Activated naive CD8-positive, alpha-beta T cell treated with anti-CD3 and anti-CD28 coated beads for 36 hours (primary cell): Measurements from ENCODE around the gene CC2D2A. TPM values are rescaled to one million over a fixed set of nuclear protein-coding genes. Genes with fewer than 3 reads are reported as not detected.
"Not testable (repeated sequence)": the region's sequence is repeated elsewhere in the genome, so short reads cannot be mapped to it uniquely, and the experiment has no call there.

ENCODE experiments used
- DNase-seq: peaks from one replicate; pipeline ENCODE4 v3.0.0; 2021
- H3K27ac Mint-ChIP-seq: one replicate; pipeline ENCODE4 v1.8.0; 2022; ENCODE audit warnings: mild to moderate bottlenecking, moderate library complexity, mixed read lengths
- H3K27me3 Mint-ChIP-seq: one replicate; pipeline ENCODE4 v1.8.0; 2022; ENCODE audit warnings: mild to moderate bottlenecking, mixed read lengths
- H3K36me3 Mint-ChIP-seq: one replicate; pipeline ENCODE4 v1.8.0; 2021; ENCODE audit warnings: mild to moderate bottlenecking, mixed read lengths
- H3K4me1 Mint-ChIP-seq: one replicate; pipeline ENCODE4 v1.8.0; 2021; ENCODE audit warnings: mixed read lengths
- H3K4me3 Mint-ChIP-seq: one replicate; pipeline ENCODE4 v1.8.0; 2022; ENCODE audit warnings: mild to moderate bottlenecking, moderate library complexity, mixed read lengths
- H3K9me3 Mint-ChIP-seq: one replicate; pipeline ENCODE4 v1.8.0; 2022; ENCODE audit warnings: mixed read lengths
- total RNA-seq, 2 experiments: library from RNA; stranded (reverse); gene quantifications; one replicate each; pipeline ENCODE4 v1.2.3, GENCODE V29; 2021

CC2D2A gene
- total RNA-seq, 2 experiments from 2014 or later, result not detected

DNA sequence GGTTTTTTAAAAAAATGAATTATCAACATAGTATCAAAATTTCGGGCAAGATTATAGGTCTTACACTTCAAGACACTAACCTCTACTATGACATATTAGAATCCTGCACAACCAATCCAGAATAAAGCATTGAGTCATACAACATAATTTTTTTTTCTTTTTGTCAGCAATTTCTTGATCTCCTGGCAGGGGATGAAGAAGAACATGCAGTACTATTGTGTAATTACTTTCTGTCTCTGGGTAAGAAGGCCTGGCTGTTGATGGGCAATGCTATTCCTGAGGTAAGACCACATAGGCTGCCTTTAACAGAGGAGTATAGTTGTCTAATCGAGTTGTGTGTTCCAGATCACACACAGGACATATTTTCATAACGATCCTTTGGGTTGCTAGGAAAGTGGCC lies 118.0 kb downstream of the CC2D2A start:
- Mint-ChIP-seq H3K9me3 (no peaks in the 10 kb centered on the region), H3K4me3 (no peak overlapping the region), H3K4me1 (no peaks in the 10 kb centered on the region)

DNA sequence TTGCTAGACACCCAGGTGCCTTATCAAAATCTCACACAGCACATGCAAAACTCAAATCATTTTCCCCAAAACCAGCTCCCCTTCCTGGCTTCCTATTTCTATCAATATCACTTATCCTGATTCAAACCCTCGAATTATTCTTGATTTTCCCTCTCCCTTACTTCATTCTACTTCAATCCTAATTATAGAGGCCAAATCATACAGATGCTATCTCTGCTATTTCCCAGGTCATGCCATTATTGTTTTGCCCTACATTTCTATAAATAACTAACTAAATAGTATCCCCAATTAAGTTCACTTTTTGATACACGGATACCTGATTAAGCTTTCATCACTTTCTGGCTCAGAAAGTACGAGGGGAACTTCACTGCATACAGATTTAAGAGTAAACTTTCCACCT lies 123.1 kb downstream of the CC2D2A start:
- Mint-ChIP-seq H3K27ac (no peak overlapping the region), H3K4me3 (no peak overlapping the region)

More for the DNA sequence above, 118.0 kb downstream of the CC2D2A start:
- no peak overlapping the region for H3K27ac Mint-ChIP-seq
- DNase-seq, result no peak
- no peaks in the 10 kb centered on the region for H3K27me3 Mint-ChIP-seq
- peaks cover 7% of the 10 kb centered on the region for H3K36me3 Mint-ChIP-seq

DNA sequence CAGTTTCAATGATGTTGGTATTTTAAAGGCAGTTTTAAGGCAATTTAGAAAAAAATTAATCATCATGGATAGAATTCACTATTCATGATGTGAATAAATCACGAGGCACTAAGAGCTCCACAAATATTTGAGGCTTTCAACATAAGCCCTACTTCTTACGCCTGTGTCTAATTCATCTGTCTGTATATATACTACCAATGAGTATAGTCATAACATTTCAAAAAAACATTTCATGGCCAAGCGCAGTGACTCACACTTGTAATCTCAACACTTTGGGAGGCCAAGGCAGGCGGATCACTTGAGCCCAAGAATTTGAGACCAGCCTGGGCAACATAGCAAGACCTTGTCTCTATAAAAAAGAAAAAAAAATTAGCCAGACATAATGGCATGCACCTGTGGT lies 129.0 kb downstream of the CC2D2A start:
- DNase-seq, result no peak
- Mint-ChIP-seq H3K4me3 (no peak overlapping the region), H3K36me3 (peaks cover 24% of the 10 kb centered on the region), H3K27me3 (no peaks in the 10 kb centered on the region), H3K9me3 (no peaks in the 10 kb centered on the region), H3K4me1 (no peaks in the 10 kb centered on the region), H3K27ac (no peak overlapping the region)

More for the DNA sequence above, 123.1 kb downstream of the CC2D2A start:
- peaks cover 2% of the 10 kb centered on the region for H3K36me3 Mint-ChIP-seq
- H3K4me1 Mint-ChIP-seq, result no peaks in the 10 kb centered on the region
- no peaks in the 10 kb centered on the region for H3K9me3 Mint-ChIP-seq
- no peaks in the 10 kb centered on the region for H3K27me3 Mint-ChIP-seq
- no peak for DNase-seq

DNA sequence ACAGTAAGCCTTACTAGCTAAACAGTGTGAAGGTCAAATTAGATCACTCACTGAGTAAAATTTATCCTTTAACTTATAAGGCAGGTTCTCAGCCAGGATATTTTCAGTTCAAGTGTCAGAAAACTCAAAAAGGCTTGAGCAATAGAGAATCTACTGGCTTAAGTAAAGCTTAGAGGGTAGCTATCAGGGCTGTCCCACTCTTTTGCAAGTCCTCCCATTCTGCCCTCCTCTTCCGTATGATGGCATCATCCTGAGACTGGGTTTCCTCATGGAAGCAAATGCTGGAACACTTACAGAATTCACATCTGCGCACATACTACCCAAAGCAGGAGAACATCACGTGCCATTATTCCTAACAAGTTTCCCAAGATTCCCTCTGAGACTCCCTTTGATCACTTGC lies 130.5 kb downstream of the CC2D2A start:
- Mint-ChIP-seq H3K9me3 (no peaks in the 10 kb centered on the region), H3K36me3 (peaks cover 37% of the 10 kb centered on the region), H3K4me1 (no peaks in the 10 kb centered on the region), H3K27ac (no peak overlapping the region), H3K27me3 (no peaks in the 10 kb centered on the region), H3K4me3 (no peak overlapping the region)
- no peak for DNase-seq

DNA sequence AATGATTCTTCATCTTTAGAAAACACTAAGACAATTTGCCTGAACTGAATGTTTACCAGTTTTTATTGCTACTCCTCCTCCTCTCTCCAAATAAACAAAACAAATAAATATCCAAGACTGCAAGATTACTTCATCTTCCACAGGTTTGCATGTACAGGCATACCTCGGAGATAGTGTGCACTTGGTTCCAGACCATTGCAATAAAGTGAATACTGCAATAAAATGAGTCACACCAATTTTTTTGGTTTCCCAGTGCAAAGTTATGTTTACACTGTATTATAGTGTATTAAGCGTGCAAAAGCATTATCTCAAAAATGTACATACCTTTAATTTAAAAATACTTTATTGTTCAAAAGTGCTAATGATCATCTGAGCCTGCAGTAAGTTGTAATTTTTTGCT lies 132.2 kb downstream of the CC2D2A start:
- Mint-ChIP-seq H3K36me3 (peaks cover 40% of the 10 kb centered on the region), H3K4me1 (no peaks in the 10 kb centered on the region), H3K9me3 (no peaks in the 10 kb centered on the region), H3K4me3 (no peak overlapping the region), H3K27me3 (no peaks in the 10 kb centered on the region), H3K27ac (no peak overlapping the region)
- no peak for DNase-seq

DNA sequence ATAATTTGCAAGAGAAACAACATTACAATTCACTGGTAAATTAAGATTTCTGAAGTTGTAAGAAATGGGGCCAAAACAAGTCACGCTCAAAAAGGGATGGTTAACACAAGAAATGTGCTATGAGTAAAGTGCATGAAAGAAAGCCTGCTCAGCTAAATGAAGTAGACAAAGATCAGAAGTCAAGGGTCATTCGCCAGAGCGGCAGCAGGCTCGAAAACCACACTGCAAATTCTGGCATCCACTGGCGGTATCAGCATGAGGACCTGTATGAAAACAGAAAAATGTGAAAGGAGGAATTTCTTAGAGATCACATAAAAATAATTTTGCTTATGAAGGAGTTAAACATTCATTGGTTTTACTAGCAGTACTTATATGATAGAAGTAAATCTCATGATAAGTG lies 135.9 kb downstream of the CC2D2A start:
- DNase-seq, result no peak
- no peak overlapping the region for H3K4me3 Mint-ChIP-seq
- H3K9me3 Mint-ChIP-seq, result no peaks in the 10 kb centered on the region
- peaks cover 37% of the 10 kb centered on the region for H3K36me3 Mint-ChIP-seq
- H3K27ac Mint-ChIP-seq, result no peak overlapping the region
- no peaks in the 10 kb centered on the region for H3K27me3 Mint-ChIP-seq
- peaks cover 3% of the 10 kb centered on the region for H3K4me1 Mint-ChIP-seq

DNA sequence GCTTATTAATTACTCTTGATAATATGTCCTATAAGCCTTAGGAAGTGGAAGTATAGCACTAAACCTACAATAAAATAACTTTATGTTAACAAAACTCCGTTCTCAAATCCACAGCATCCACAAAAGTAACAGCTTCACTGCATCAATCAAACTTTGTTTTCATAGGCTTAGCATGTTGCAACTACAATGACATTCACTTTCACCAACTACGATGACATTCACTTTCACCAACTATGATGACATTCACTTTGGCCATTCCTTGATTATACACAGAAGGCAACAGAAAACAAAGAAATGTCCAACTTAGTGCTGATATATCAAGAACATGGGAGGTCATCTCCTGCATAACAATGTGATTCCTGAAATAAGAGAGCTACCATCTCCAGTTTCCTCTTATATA lies 141.2 kb downstream of the CC2D2A start:
- no peak overlapping the region for H3K27ac Mint-ChIP-seq
- DNase-seq, result no peak
- peaks cover 20% of the 10 kb centered on the region for H3K36me3 Mint-ChIP-seq
- no peak overlapping the region for H3K4me3 Mint-ChIP-seq
- H3K4me1 Mint-ChIP-seq, result peaks cover 7% of the 10 kb centered on the region
- H3K27me3 Mint-ChIP-seq, result no peaks in the 10 kb centered on the region
- H3K9me3 Mint-ChIP-seq, result no peaks in the 10 kb centered on the region

DNA sequence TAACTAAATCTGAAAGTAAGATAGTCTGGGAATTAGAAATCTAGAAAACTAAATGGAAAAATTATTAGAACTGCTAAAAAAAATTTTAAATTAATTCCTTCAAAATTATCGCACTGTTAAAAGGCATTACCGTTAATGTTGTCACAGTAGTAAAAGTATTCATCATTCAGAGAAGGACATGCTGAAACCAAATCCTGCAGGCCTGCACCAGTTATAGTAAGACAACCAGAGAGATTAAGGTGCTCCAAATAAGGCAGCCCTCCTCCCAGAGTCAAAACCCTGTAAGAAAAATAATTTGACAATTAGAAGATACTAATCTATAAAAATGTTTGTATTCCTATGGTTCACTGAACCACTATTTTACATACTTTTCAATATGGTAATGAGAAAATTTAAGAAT lies 142.5 kb downstream of the CC2D2A start:
- H3K4me1 Mint-ChIP-seq, result peaks cover 13% of the 10 kb centered on the region

DNA sequence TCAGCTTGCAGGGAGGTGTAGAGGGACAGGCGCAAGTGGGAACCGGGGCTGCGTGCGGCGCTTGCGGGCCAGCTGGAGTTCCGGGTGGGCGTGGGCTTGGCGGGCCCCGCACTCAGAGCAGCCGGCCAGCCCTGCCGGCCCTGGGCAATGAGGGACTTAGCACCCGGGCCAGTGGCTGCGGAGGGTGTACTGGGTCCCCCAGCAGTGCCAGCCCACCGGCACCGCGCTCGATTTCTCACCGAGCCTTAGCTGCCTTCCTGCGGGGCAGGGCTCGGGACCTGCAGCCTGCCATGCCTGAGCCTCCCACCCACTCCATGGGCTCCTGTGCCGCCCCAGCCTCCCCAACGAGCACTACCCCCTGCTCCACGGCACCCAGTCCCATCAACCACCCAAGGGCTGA lies 145.2 kb downstream of the CC2D2A start:
- peaks cover 55% of the 10 kb centered on the region for H3K36me3 Mint-ChIP-seq
- not testable (repeated sequence) for DNase-seq, H3K27ac Mint-ChIP-seq, H3K4me3 Mint-ChIP-seq, H3K27me3 Mint-ChIP-seq
- H3K4me1 Mint-ChIP-seq, result peaks cover 13% of the 10 kb centered on the region
- H3K9me3 Mint-ChIP-seq, result peaks cover 20% of the 10 kb centered on the region

More for the DNA sequence above, 142.5 kb downstream of the CC2D2A start:
- Mint-ChIP-seq H3K27me3 (no peaks in the 10 kb centered on the region), H3K4me3 (no peak overlapping the region), H3K9me3 (peaks cover 4% of the 10 kb centered on the region), H3K36me3 (peaks cover 33% of the 10 kb centered on the region), H3K27ac (no peak overlapping the region)
- DNase-seq, result no peak

DNA sequence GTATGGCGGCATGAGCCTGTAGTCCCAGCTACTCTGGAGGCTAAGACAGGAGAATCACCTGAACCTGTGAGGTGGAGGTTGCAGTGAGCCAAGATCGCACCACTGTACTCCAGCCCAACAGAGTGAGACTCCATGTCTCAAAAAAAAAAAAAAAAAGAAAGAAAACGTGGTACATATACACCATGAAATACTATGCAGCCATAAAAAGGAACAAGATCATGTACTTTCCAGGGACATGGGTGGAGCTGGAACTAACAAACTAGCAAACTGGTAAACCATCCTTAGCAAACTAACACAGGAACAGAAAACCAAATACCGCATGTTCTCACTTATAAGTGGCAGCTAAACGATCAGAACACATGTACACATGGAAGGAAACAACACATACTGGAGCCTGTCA lies 147.7 kb downstream of the CC2D2A start:
- Mint-ChIP-seq H3K36me3 (peaks cover 75% of the 10 kb centered on the region), H3K9me3 (peaks cover 31% of the 10 kb centered on the region), H3K4me1 (peaks cover 14% of the 10 kb centered on the region)
- DNase-seq, H3K27ac Mint-ChIP-seq, H3K4me3 Mint-ChIP-seq, H3K27me3 Mint-ChIP-seq: not testable (repeated sequence)

DNA sequence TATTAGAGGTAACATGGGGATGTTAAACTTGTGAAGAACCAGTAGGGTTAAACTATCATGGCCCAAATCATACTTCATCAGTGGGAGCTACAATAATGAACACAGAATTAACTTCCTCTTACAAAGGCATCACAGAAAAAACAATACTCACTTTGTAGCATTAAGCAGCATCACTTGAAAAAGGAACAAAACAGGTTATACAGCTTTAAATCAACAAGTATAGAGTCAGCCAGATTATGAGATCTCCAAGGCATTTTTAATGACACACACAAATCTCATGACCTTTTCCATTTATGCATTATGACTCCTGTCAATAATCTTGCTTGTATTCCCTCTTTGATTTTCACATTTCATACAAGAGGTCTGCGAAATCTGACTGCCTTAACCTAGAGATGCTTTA lies 167.1 kb downstream of the CC2D2A start:
- no peak for DNase-seq
- Mint-ChIP-seq H3K4me3 (no peak overlapping the region), H3K4me1 (peaks cover 6% of the 10 kb centered on the region), H3K27ac (no peak overlapping the region), H3K27me3 (no peaks in the 10 kb centered on the region), H3K36me3 (peaks cover 20% of the 10 kb centered on the region), H3K9me3 (no peaks in the 10 kb centered on the region)

DNA sequence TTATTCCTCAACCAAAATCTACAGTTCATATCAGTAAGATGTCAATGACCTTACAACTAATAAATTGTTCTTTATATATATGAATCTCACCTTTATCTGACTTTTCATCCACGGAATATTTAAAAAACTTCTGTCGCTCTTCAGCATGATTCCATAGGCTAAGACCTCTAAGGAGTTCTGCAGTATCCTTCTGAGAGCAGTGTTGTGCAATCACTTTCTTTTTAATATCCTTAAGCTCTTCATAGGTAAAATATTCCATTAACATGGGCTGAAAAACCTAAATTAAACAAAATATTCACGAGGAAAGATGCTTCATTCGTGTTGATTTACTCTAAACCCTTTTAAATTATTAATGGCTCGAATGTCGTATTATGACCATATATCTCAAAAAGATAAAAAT lies 168.7 kb downstream of the CC2D2A start:
- no peak for DNase-seq
- peaks cover 7% of the 10 kb centered on the region for H3K36me3 Mint-ChIP-seq
- H3K4me3 Mint-ChIP-seq, result no peak overlapping the region
- H3K9me3 Mint-ChIP-seq, result no peaks in the 10 kb centered on the region
- H3K27ac Mint-ChIP-seq, result no peak overlapping the region
- peaks cover 13% of the 10 kb centered on the region for H3K4me1 Mint-ChIP-seq
- H3K27me3 Mint-ChIP-seq, result no peaks in the 10 kb centered on the region

DNA sequence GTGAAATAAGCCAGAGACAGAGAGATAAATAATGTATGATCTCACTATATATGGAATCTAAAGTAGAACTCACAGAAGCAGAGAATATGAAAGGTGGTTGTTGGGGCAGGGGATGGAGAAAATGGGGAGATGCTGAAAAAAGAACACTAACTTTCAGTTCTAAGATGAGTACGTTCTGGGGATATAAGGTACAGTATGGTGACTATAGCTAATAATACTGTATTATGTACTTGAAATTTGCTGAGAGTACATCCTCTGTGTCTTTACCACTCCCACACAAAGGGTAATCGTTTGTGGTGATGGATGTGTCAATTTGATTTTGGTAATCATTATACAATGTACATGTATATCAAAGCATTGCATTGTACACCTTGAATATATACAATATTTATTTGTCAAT lies 178.9 kb downstream of the CC2D2A start:
- Mint-ChIP-seq H3K9me3 (no peaks in the 10 kb centered on the region), H3K4me3 (no peak overlapping the region), H3K27ac (no peak overlapping the region), H3K36me3 (peaks cover 6% of the 10 kb centered on the region), H3K4me1 (peaks cover 54% of the 10 kb centered on the region), H3K27me3 (no peaks in the 10 kb centered on the region)
- no peak for DNase-seq

DNA sequence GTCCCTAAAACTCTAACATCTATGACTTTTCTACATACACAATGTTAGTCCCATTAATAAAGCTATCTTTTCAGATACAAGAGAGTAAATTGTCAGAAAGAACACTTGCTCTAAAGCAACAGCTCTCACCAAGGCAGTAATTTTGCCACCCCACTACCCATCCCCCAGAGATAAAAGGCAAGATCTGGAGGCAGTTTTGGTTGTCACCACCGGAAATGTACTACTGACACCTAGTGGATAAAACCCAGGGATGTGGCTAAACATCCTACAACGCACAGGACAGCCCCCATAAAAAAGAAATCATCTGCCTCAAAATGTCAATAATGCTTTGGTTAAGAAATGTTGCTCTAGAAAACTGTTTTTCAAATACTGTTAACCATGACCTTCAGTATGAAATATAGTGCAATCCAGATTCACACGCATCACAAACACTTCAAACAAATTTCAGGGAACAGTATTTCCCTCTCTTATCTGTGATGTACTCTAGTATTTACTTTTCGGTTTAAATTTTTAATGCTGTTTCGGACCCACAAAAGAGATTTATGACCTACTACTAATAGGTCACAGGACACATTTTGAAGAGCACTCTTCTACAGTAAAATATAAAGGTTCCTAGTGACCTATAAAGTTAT lies 180.3 kb downstream of the CC2D2A start:
- peak; percentile 53 for DNase-seq

More for the DNA sequence above, 180.3 kb downstream of the CC2D2A start:
- H3K27me3 Mint-ChIP-seq, result no peaks in the 10 kb centered on the region
- peak overlapping the region; percentile 32 for H3K4me3 Mint-ChIP-seq
- peaks cover 15% of the 10 kb centered on the region for H3K36me3 Mint-ChIP-seq
- H3K4me1 Mint-ChIP-seq, result peaks cover 51% of the 10 kb centered on the region
- peak overlapping the region; percentile 30 for H3K27ac Mint-ChIP-seq
- H3K9me3 Mint-ChIP-seq, result no peaks in the 10 kb centered on the region
